ENCODE measurements around the gene RAD21L1.

GRCh38 chr20:1180949-1181348 lies 44.9 kb upstream of the RAD21L1 start:
- TF ChIP-seq CTCF (IDR thresholded peaks at IDR 0.05), result no peak
- no peak for TF ChIP-seq POLR2AphosphoS5 (IDR thresholded peaks at IDR 0.05)
- TF ChIP-seq POLR2A (IDR thresholded peaks at IDR 0.05; ENCODE audit: low read depth), result no peak
- no peak for TF ChIP-seq EP300 (IDR thresholded peaks at IDR 0.05)

Data from esophagus muscularis mucosa (tissue), 4 donors.